Mucosa of descending colon (tissue), 3 donors: ENCODE measurements around the gene BCHE. TPM values are rescaled to one million over a fixed set of nuclear protein-coding genes. Genes with fewer than 3 reads are reported as not detected.

Source experiments
- ATAC-seq: fragments of 200-7000 bp; cut with Tn5 transposase; one replicate; pipeline ENCODE4 v1.9.1; 2020; ENCODE audit warnings: mild to moderate bottlenecking, moderate library complexity
- DNase-seq, 3 donors: peaks; one replicate each; pipeline ENCODE4 v3.0.0-alpha.2; 2020
- H3K36me3 ChIP-seq: fragments of 200-600 bp; one replicate; pipeline ENCODE4 v1.8.0; 2021; ENCODE audit warnings: low read depth, mild to moderate bottlenecking
- H3K4me1 ChIP-seq: fragments of 200-600 bp; one replicate; pipeline ENCODE4 v1.8.0; 2021; ENCODE audit warnings: low read depth, mild to moderate bottlenecking
- H3K4me3 ChIP-seq: fragments of 200-600 bp; one replicate; pipeline ENCODE4 v1.8.0; 2021; ENCODE audit warnings: mild to moderate bottlenecking
- H3K9me3 ChIP-seq: fragments of 200-600 bp; one replicate; pipeline ENCODE4 v1.8.0; 2021; ENCODE audit warnings: mild to moderate bottlenecking
- intact Hi-C, 2 donors: fragments of 100-400 bp; cut with DNase I in 1 of 2; cut with micrococcal nuclease in 1 of 2; formaldehyde crosslinking; loops; one replicate each; pipeline versions ENCODE4 v1.11.0 to v1.11.1; 2022; cut with DNase I, micrococcal nuclease
- total RNA-seq, 3 donors: library from RNA; stranded (reverse); fragmentation: NEBNext Ultra II Directional in 2 of 3; extraction: Animal tissue kit (Norgen Biotek cat#: 25700) in 2 of 3; gene quantifications; one replicate each; pipeline versions ENCODE4 v1.2.1 to v1.2.4, GENCODE V29; 2021 to 2023
- TF ChIP-seq, protein P1 (sequence below): fragments of 200-600 bp; IDR thresholded peaks from one replicate; pipeline ENCODE4 v1.8.0; 2022; ENCODE audit warnings: antibody characterized with exemption, mild to moderate bottlenecking
- donor health status: DM: no; HTN: no; CAD: no; lungs with moderate emphysema.
- donor health status: DM: no; HTN: no; CAD: no.
- donor health status: DM: no; HTN: yes; CAD: no.

The BCHE gene
- total RNA-seq, 3 donors from 2014 or later, result 1.2 to 26.6 (median 3.1) TPM

DNA sequence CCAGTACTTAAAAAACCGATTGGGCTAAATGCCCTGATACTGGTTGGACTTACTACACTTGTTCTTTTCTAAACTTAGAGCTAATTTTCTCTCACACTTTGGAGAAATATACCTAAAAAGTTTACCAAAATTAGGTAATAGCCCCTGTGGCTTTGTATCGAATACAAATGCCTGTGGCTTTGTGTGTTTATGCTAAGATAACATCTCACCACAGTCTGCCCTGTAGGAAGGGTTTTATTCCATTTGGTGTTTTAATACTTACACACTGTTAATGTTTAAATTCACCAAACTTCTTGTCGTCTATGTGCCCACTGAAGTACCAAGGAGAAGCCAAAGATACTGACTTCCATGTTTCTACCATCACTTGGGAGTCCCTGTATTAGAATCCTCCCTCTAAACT, 66.4 kb downstream of the BCHE start:
- Histone ChIP-seq H3K4me3 (no peak overlapping the region), H3K9me3 (no peaks in the 10 kb centered on the region), H3K4me1 (no peaks in the 10 kb centered on the region), H3K36me3 (no peaks in the 10 kb centered on the region)
- TF ChIP-seq, protein P1, sequence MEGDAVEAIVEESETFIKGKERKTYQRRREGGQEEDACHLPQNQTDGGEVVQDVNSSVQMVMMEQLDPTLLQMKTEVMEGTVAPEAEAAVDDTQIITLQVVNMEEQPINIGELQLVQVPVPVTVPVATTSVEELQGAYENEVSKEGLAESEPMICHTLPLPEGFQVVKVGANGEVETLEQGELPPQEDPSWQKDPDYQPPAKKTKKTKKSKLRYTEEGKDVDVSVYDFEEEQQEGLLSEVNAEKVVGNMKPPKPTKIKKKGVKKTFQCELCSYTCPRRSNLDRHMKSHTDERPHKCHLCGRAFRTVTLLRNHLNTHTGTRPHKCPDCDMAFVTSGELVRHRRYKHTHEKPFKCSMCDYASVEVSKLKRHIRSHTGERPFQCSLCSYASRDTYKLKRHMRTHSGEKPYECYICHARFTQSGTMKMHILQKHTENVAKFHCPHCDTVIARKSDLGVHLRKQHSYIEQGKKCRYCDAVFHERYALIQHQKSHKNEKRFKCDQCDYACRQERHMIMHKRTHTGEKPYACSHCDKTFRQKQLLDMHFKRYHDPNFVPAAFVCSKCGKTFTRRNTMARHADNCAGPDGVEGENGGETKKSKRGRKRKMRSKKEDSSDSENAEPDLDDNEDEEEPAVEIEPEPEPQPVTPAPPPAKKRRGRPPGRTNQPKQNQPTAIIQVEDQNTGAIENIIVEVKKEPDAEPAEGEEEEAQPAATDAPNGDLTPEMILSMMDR, result no peak
- intact Hi-C loops, result no loop called here
- DNase-seq (no peak), ATAC-seq (no peak)

DNA sequence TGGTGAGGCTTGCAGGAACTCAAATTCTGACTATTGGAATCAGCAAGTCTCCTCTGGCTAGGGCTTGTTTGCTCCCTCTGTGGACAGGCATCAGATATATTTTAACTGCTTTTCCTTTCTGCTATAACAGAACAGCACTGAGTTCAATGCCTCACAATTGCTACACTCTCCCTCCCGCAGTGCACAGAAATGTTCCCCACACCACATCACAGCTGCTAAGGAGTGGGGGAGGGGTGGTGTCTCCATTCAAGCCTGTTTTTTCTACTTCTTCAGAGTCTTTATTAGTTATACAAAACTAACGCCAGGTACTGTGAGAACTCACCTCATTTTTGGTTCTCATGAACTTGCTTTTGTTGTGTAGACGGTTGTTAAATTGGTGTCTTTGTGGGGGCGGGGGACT, 68.5 kb downstream of the BCHE start:
- H3K9me3 ChIP-seq, result no peaks in the 10 kb centered on the region
- no peak overlapping the region for H3K4me3 ChIP-seq
- no peak for ATAC-seq
- no peaks in the 10 kb centered on the region for H3K4me1 ChIP-seq
- TF ChIP-seq, protein P1, result no peak
- DNase-seq, result no peak
- H3K36me3 ChIP-seq, result no peaks in the 10 kb centered on the region
- intact Hi-C loops, result no loop called here

DNA sequence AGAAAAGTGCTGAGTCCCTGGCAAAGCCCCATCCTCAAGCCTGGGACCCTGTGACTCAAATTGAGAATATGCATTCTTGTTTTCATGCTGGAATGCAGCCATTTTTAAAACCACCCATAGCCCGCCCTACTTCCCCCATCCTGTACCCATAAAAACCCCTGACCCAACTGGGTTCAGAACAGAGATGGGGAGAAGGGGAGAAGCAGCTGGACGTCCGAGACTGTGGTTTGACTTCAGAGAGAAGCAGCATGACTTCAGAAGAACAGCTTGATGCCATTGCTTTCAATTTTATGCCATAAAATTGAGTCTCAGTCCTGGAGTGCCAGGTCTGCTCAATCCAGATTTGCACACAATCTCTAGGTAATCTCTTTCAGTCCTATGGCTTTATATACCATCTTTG, 78.2 kb downstream of the BCHE start:
- TF ChIP-seq, protein P1, result no peak
- DNase-seq (no peak), ATAC-seq (no peak)
- Histone ChIP-seq H3K4me1 (no peaks in the 10 kb centered on the region), H3K4me3 (no peak overlapping the region), H3K9me3 (no peaks in the 10 kb centered on the region), H3K36me3 (no peaks in the 10 kb centered on the region)
- intact Hi-C loops, result no loop called here

DNA sequence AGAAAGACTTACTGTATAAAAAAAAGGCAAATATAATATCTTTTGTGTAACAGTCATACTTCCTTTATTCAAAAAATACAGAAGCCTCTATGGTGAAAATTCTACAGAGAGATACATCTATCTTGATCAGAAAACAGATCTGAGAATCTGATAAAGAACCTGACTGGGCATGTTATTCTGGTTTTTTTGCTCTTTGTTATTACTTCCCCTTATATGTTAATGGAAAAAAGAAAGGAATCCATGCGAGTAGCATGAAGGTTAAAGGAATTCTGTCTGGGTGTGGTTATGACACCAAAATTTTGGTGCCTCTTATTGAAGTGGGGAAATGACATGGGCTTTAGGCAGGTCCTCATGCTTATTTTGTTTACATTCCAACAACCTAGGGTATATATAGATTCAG, 81.7 kb downstream of the BCHE start:
- Histone ChIP-seq H3K4me1 (no peaks in the 10 kb centered on the region), H3K9me3 (no peaks in the 10 kb centered on the region), H3K4me3 (no peak overlapping the region), H3K36me3 (no peaks in the 10 kb centered on the region)
- TF ChIP-seq, protein P1, result no peak
- DNase-seq, result no peak
- intact Hi-C loops, result no loop called here
- ATAC-seq, result no peak

DNA sequence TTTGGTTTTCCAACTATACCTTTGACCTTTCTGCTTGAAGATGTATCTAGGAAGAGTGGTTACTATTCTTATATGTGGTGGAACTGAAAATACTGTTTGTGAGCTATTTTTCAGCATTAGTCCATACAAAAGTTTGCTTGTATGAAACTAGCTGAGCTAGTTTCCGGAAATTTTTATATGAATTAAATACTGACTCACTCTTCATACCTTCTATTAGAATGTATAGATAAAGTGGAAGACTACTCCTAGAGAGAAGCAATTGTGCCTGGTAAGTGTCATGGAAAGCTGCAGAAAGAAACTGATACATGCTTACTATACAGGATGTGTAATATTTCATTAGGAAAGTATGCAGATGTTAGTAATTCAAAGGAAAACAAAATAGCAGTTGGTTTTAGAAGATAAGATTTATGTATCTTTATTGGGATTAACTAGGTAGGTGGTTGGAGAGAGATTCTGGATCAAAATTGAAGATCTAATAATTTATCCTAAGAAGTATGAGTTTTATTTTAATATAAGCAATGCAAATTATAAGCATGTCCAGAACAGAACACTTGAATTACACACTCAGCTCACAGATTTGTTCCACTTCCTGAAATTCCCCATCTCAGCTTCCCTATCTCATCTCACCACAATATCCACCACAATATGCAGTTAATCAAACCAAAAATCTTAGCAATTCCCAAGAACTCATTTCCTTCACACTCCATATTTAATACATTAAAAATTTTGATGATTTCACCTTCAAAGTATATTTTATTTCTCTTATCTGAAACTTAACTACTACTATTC, 82.8 kb downstream of the BCHE start:
- intact Hi-C loops, result no loop called here
- ATAC-seq (no peak), DNase-seq (no peak)
- TF ChIP-seq, protein P1, result no peak
- H3K36me3 ChIP-seq, result no peaks in the 10 kb centered on the region
- no peaks in the 10 kb centered on the region for H3K9me3 ChIP-seq
- no peak overlapping the region for H3K4me3 ChIP-seq
- no peaks in the 10 kb centered on the region for H3K4me1 ChIP-seq
